ENCODE data around the gene NCLN. TPM values are rescaled to one million over a fixed set of nuclear protein-coding genes. Genes with fewer than 3 reads are reported as not detected.

Gene NCLN
- total RNA-seq, 4 donors from 2014 or later, result 27.3 to 59.6 (median 40.8) TPM

- Histone ChIP-seq H3K4me1 (no peaks in the 10 kb centered on the region), H3K27me3 (no peaks in the 10 kb centered on the region), H3K36me3 (peaks cover 23 to 58% (median 33%) of the 10 kb centered on the region in 3 donors), H3K27ac (no peak overlapping the region), H3K4me3 (no peak overlapping the region), H3K9me3 (no peaks in the 10 kb centered on the region)
- intact Hi-C loops (cut with DNase I), result no loop called here
- no peak for DNase-seq
- TF ChIP-seq POLR2A (IDR thresholded peaks at IDR 0.05), result no peak
- TF ChIP-seq, protein P1, sequence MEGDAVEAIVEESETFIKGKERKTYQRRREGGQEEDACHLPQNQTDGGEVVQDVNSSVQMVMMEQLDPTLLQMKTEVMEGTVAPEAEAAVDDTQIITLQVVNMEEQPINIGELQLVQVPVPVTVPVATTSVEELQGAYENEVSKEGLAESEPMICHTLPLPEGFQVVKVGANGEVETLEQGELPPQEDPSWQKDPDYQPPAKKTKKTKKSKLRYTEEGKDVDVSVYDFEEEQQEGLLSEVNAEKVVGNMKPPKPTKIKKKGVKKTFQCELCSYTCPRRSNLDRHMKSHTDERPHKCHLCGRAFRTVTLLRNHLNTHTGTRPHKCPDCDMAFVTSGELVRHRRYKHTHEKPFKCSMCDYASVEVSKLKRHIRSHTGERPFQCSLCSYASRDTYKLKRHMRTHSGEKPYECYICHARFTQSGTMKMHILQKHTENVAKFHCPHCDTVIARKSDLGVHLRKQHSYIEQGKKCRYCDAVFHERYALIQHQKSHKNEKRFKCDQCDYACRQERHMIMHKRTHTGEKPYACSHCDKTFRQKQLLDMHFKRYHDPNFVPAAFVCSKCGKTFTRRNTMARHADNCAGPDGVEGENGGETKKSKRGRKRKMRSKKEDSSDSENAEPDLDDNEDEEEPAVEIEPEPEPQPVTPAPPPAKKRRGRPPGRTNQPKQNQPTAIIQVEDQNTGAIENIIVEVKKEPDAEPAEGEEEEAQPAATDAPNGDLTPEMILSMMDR (IDR thresholded peaks at IDR 0.05), result no peak
- 81 to 83% methylated on average over 6 to 10 of the region's 33 CpGs for WGBS, 2 donors
Observed at GRCh38 chr19:3208317-3209207, 22.8 kb downstream of the NCLN start.

DNA sequence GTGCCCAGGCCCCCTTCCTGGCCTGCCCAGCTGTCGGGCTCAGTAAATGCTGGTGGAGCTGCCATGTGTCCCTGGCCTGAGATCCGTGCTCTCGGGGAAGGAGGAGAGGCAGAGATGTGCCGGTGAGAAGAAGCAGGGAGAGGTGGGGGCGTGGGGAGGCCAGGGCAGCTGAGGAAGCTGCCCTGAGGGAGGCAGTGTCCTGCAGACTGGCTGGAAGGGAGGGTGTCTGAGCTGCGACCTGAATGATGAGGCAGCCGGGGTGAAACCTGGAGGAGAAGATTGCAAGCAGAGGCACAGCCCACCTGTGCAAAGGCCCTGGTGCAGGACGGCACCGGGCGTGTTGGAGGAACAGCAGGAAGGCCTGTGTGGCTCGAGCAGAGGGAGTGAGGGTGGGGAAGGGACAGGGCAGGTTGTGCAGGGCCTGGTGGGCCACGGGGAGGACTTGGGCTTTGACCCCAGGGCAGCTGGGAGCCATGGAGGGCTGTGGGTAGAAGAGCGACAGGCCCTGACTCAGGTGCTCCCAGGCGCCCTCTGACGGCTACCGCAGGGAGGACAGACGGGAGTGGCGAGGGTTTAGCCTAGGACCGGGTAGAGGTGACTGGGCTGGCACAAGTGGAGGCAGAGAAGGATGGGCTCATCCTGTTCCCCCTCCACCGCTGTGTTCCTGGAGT is 24.8 kb downstream of the NCLN start:
- Histone ChIP-seq H3K4me1 (no peaks in the 10 kb centered on the region), H3K36me3 (peaks cover 14 to 38% (median 19%) of the 10 kb centered on the region in 3 donors), H3K27ac (no peak overlapping the region), H3K4me3 (no peak overlapping the region), H3K27me3 (no peaks in the 10 kb centered on the region), H3K9me3 (no peaks in the 10 kb centered on the region)
- intact Hi-C loops (cut with DNase I), result no loop called here
- DNase-seq, result no peak
- no peak for TF ChIP-seq POLR2A (IDR thresholded peaks at IDR 0.05)
- TF ChIP-seq, protein P1 (IDR thresholded peaks at IDR 0.05), result peak in 5 of 6 experiments; percentile 31 to 69 (median 49)
- WGBS, 2 donors, result 37 to 63% methylated on average over 9 to 16 of the region's 20 CpGs

- Histone ChIP-seq H3K4me1 (no peaks in the 10 kb centered on the region), H3K4me3 (no peak overlapping the region), H3K27me3 (no peaks in the 10 kb centered on the region), H3K36me3 (peaks cover 7 to 31% (median 18%) of the 10 kb centered on the region in 3 donors), H3K9me3 (no peaks in the 10 kb centered on the region), H3K27ac (no peak overlapping the region)
- no peak for DNase-seq
- intact Hi-C loops (cut with DNase I), result no loop called here
- TF ChIP-seq, protein P1 (IDR thresholded peaks at IDR 0.05), result no peak
- WGBS, 2 donors, result 68% methylated on average over 2 of the region's 12 CpGs; no CpG with 5 or more reads in 1 of the 2 donors
Observed at GRCh38 chr19:3211191-3211590, 25.5 kb downstream of the NCLN start.

DNA sequence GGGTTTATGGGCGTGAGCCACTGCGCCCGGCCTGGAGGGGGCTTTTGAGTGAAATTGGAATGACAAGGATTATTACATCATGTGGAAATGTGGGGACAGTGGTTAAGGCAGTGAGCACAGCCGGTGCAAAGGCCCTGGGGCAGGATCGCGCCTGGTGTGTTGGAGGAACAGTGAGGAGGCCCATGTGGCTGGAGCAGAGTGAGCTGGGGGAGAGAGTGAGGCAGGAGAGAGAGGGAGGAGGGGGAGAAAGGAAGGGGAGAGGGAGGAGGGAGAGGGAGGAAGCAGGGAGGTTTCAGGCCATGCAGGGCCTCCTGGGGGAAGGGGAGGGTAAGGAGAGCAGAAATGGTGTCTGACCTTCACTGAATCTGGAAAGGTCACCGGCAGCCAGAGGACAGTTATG is 27.4 kb downstream of the NCLN start:
- TF ChIP-seq POLR2A (IDR thresholded peaks at IDR 0.05), result no peak
- TF ChIP-seq, protein P1 (IDR thresholded peaks at IDR 0.05), result no peak
- WGBS, 2 donors, result 87 to 88% methylated on average over 7 of the region's 7 CpGs
- intact Hi-C loops (cut with DNase I), result no loop called here
- H3K27ac ChIP-seq, result no peak overlapping the region
- H3K4me3 ChIP-seq, result no peak overlapping the region
- H3K36me3 ChIP-seq, result peaks cover 0 to 12% (median 4%) of the 10 kb centered on the region in 3 donors
- no peak for DNase-seq
- H3K27me3 ChIP-seq, result no peaks in the 10 kb centered on the region
- H3K9me3 ChIP-seq, result no peaks in the 10 kb centered on the region
- no peaks in the 10 kb centered on the region for H3K4me1 ChIP-seq

DNA sequence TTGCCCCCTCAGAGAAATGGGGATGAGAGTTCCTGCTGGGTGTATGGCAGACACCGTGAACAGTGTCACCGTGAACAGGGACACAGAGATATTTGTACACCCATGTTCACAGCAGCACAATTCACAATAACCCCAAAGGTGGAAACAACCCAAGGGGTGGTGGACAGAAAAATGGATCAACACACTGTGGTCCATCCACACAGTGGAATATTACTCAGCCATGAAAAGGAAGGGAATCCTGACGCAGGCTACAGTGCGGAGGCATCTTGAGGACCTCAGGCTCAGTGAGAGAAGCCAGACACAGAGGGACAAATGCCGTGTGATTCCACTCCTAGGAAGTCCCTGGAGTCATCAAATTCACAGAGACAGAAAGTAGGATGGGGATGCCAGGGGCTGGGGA is 31.1 kb downstream of the NCLN start:
- no peaks in the 10 kb centered on the region for H3K36me3 ChIP-seq
- WGBS, 2 donors, result 88 to 98% methylated on average over 5 of the region's 5 CpGs
- intact Hi-C loops (cut with DNase I), result no loop called here
- H3K4me1 ChIP-seq, result no peaks in the 10 kb centered on the region
- TF ChIP-seq, protein P1 (IDR thresholded peaks at IDR 0.05), result no peak
- no peak for TF ChIP-seq POLR2A (IDR thresholded peaks at IDR 0.05)
- H3K27me3 ChIP-seq, result peaks cover 0 to 9% (median 0%) of the 10 kb centered on the region in 4 donors
- H3K27ac ChIP-seq, result no peak overlapping the region
- no peaks in the 10 kb centered on the region for H3K9me3 ChIP-seq
- DNase-seq, result no peak
- H3K4me3 ChIP-seq, result no peak overlapping the region
